Measurements from ENCODE around the gene JMJD1C.
"Not testable (repeated sequence)": the region's sequence is repeated elsewhere in the genome, so short reads cannot be mapped to it uniquely, and the experiment has no call there.

Gene JMJD1C

GRCh38 chr10:63286754-63287264 lies 179.0 kb downstream of the JMJD1C start:
- Mint-ChIP-seq H3K36me3 (peaks cover 1% of the 10 kb centered on the region), H3K4me1 (peaks cover 9% of the 10 kb centered on the region), H3K4me3 (no peak overlapping the region), H3K27me3 (no peaks in the 10 kb centered on the region), H3K9me3 (no peaks in the 10 kb centered on the region), H3K27ac (no peak overlapping the region)

- no peak overlapping the region for H3K27ac Mint-ChIP-seq
- no peak overlapping the region for H3K4me3 Mint-ChIP-seq
These were observed 179.4 kb downstream of the JMJD1C start for GRCh38 chr10:63286340-63286739.

GRCh38 chr10:63283901-63284300 lies 181.9 kb downstream of the JMJD1C start:
- not testable (repeated sequence) for H3K27me3 Mint-ChIP-seq, H3K4me3 Mint-ChIP-seq, H3K27ac Mint-ChIP-seq, H3K36me3 Mint-ChIP-seq, H3K9me3 Mint-ChIP-seq, H3K4me1 Mint-ChIP-seq

More at GRCh38 chr10:63286340-63286739, 179.4 kb downstream of the JMJD1C start:
- H3K27me3 Mint-ChIP-seq: no peaks in the 10 kb centered on the region
- H3K4me1 Mint-ChIP-seq: peaks cover 9% of the 10 kb centered on the region
- no peaks in the 10 kb centered on the region for H3K9me3 Mint-ChIP-seq
- peaks cover 1% of the 10 kb centered on the region for H3K36me3 Mint-ChIP-seq

- no peaks in the 10 kb centered on the region for H3K9me3 Mint-ChIP-seq
- no peak overlapping the region for H3K27ac Mint-ChIP-seq
- H3K27me3 Mint-ChIP-seq: no peaks in the 10 kb centered on the region
- H3K4me1 Mint-ChIP-seq: peaks cover 9% of the 10 kb centered on the region
- peaks cover 4% of the 10 kb centered on the region for H3K36me3 Mint-ChIP-seq
- H3K4me3 Mint-ChIP-seq: no peak overlapping the region
These were observed 182.7 kb downstream of the JMJD1C start for GRCh38 chr10:63283093-63283492.

GRCh38 chr10:63281967-63282366 lies 183.8 kb downstream of the JMJD1C start:
- Mint-ChIP-seq H3K4me1 (peaks cover 9% of the 10 kb centered on the region), H3K36me3 (peaks cover 4% of the 10 kb centered on the region), H3K9me3 (no peaks in the 10 kb centered on the region), H3K27ac (no peak overlapping the region), H3K27me3 (no peaks in the 10 kb centered on the region), H3K4me3 (no peak overlapping the region)

GRCh38 chr10:63280386-63280785 lies 185.4 kb downstream of the JMJD1C start:
- Mint-ChIP-seq H3K9me3 (no peaks in the 10 kb centered on the region), H3K4me1 (peaks cover 12% of the 10 kb centered on the region), H3K27ac (no peak overlapping the region), H3K36me3 (peaks cover 4% of the 10 kb centered on the region), H3K27me3 (no peaks in the 10 kb centered on the region), H3K4me3 (no peak overlapping the region)

- Mint-ChIP-seq H3K36me3 (peaks cover 2% of the 10 kb centered on the region), H3K4me3 (no peak overlapping the region), H3K27me3 (no peaks in the 10 kb centered on the region), H3K9me3 (no peaks in the 10 kb centered on the region), H3K4me1 (peaks cover 46% of the 10 kb centered on the region), H3K27ac (no peak overlapping the region)
These were observed 190.7 kb downstream of the JMJD1C start for GRCh38 chr10:63275094-63275493.

GRCh38 chr10:63273577-63273976 lies 192.2 kb downstream of the JMJD1C start:
- Mint-ChIP-seq H3K27me3 (no peaks in the 10 kb centered on the region), H3K9me3 (no peaks in the 10 kb centered on the region), H3K4me1 (peaks cover 49% of the 10 kb centered on the region), H3K4me3 (peak overlapping the region; percentile 64), H3K27ac (peak overlapping the region; percentile 94), H3K36me3 (no peaks in the 10 kb centered on the region)

GRCh38 chr10:63268798-63269503 lies 196.8 kb downstream of the JMJD1C start:
- Mint-ChIP-seq H3K9me3 (no peaks in the 10 kb centered on the region), H3K4me1 (peaks cover 32% of the 10 kb centered on the region), H3K27ac (peak overlapping the region; percentile 98), H3K36me3 (peaks cover 1% of the 10 kb centered on the region), H3K4me3 (peak overlapping the region; percentile 95), H3K27me3 (no peaks in the 10 kb centered on the region)

GRCh38 chr10:63268149-63268797 lies 197.5 kb downstream of the JMJD1C start:
- Mint-ChIP-seq H3K4me3 (peak overlapping the region; percentile 95), H3K36me3 (peaks cover 3% of the 10 kb centered on the region), H3K4me1 (peaks cover 28% of the 10 kb centered on the region), H3K27me3 (no peaks in the 10 kb centered on the region), H3K9me3 (no peaks in the 10 kb centered on the region), H3K27ac (peak overlapping the region; percentile 98)

- Mint-ChIP-seq H3K9me3 (no peaks in the 10 kb centered on the region), H3K27me3 (no peaks in the 10 kb centered on the region), H3K36me3 (peaks cover 10% of the 10 kb centered on the region), H3K27ac (peak overlapping the region; percentile 98), H3K4me3 (peak overlapping the region; percentile 95), H3K4me1 (peaks cover 29% of the 10 kb centered on the region)
These were observed 198.2 kb downstream of the JMJD1C start for GRCh38 chr10:63267414-63268148.

- Mint-ChIP-seq H3K4me1 (peaks cover 33% of the 10 kb centered on the region), H3K27me3 (no peaks in the 10 kb centered on the region), H3K27ac (peak overlapping the region; percentile 94), H3K36me3 (peaks cover 12% of the 10 kb centered on the region), H3K9me3 (no peaks in the 10 kb centered on the region), H3K4me3 (peak overlapping the region; percentile 95)
These were observed 199.1 kb downstream of the JMJD1C start for GRCh38 chr10:63266391-63267316.

GRCh38 chr10:63265683-63266235 lies 200.0 kb downstream of the JMJD1C start:
- H3K27me3 Mint-ChIP-seq: no peaks in the 10 kb centered on the region
- H3K4me1 Mint-ChIP-seq: peaks cover 36% of the 10 kb centered on the region
- peaks cover 19% of the 10 kb centered on the region for H3K36me3 Mint-ChIP-seq
- H3K9me3 Mint-ChIP-seq: no peaks in the 10 kb centered on the region
- H3K27ac Mint-ChIP-seq: peak overlapping the region; percentile 96
- peak overlapping the region; percentile 95 for H3K4me3 Mint-ChIP-seq

- H3K9me3 Mint-ChIP-seq: no peaks in the 10 kb centered on the region
- peak overlapping the region; percentile 94 for H3K4me3 Mint-ChIP-seq
- peaks cover 34% of the 10 kb centered on the region for H3K4me1 Mint-ChIP-seq
- no peaks in the 10 kb centered on the region for H3K27me3 Mint-ChIP-seq
- peaks cover 21% of the 10 kb centered on the region for H3K36me3 Mint-ChIP-seq
- peak overlapping the region; percentile 96 for H3K27ac Mint-ChIP-seq
These were observed 200.6 kb downstream of the JMJD1C start for GRCh38 chr10:63265222-63265617.

All from activated naive CD4-positive, alpha-beta T cell treated with anti-CD3 and anti-CD28 coated beads, Interleukin-2, amount 50 U/mL, for 24 hours (primary cell).